Fibroblast of lung (primary cell): Measurements from ENCODE around the gene SLC66A2. TPM values are rescaled to one million over a fixed set of nuclear protein-coding genes. Genes with fewer than 3 reads are reported as not detected.
"Not testable (repeated sequence)": the region's sequence is repeated elsewhere in the genome, so short reads cannot be mapped to it uniquely, and the experiment has no call there.

Experiments
- DNase-seq, 2 donors: peaks; one replicate each; pipeline versions ENCODE4 v3.0.0 to v3.0.0-alpha.2; 2010; ENCODE audit warnings: low read depth in 2 of 2
- H2AFZ ChIP-seq: 2 replicates; pipeline ENCODE4 v1.5.1; 2012; ENCODE audit warnings: low read length, control low read depth, inconsistent platforms
- H3K27ac ChIP-seq: 2 replicates; pipeline ENCODE4 v1.5.1; 2011; ENCODE audit warnings: low read length, control low read depth; ENCODE audit not compliant: insufficient read depth
- H3K27me3 ChIP-seq: 2 replicates; pipeline ENCODE4 v1.5.1; 2011; ENCODE audit warnings: mild to moderate bottlenecking, low read length; ENCODE audit not compliant: control insufficient read depth, insufficient read depth
- H3K36me3 ChIP-seq: 2 replicates; pipeline ENCODE4 v1.5.1; 2011; ENCODE audit warnings: low read length; ENCODE audit not compliant: control insufficient read depth, insufficient read depth
- H3K4me1 ChIP-seq: 2 replicates; pipeline ENCODE4 v1.5.1; 2011; ENCODE audit warnings: low read length; ENCODE audit not compliant: control insufficient read depth, insufficient read depth; ENCODE audit errors: extremely low read depth
- H3K4me2 ChIP-seq: 2 replicates; pipeline ENCODE4 v1.5.1; 2011; ENCODE audit warnings: low read length, control low read depth; ENCODE audit not compliant: insufficient read depth; ENCODE audit errors: extremely low read depth
- H3K4me3 ChIP-seq, 4 experiments: fragments of 200-600 bp in 1 of 4; sonication (generic) in 1 of 4; replicated peaks in 1 of 4; 2 replicates each; pipeline ENCODE4 v1.5.1; 2011 to 2016; ENCODE audit warnings: low read length in 4 of 4, low read depth in 3 of 4, mild to moderate bottlenecking in 3 of 4, control low read depth in 2 of 4, inconsistent platforms in 1 of 4, mixed read lengths in 1 of 4; ENCODE audit not compliant: insufficient read depth in 1 of 4; ENCODE audit errors: control extremely low read depth in 1 of 4
- H3K79me2 ChIP-seq: 2 replicates; pipeline ENCODE4 v1.5.1; 2012; ENCODE audit warnings: mild to moderate bottlenecking, low read length, inconsistent platforms; ENCODE audit not compliant: control insufficient read depth, insufficient read depth
- H3K9ac ChIP-seq: 2 replicates; pipeline ENCODE4 v1.5.1; 2011; ENCODE audit warnings: mild to moderate bottlenecking, low read length, control low read depth; ENCODE audit not compliant: insufficient read depth
- H3K9me3 ChIP-seq: 2 replicates; pipeline ENCODE4 v1.5.1; 2012; ENCODE audit warnings: low read depth, low read length; ENCODE audit not compliant: control insufficient read depth, insufficient read depth
- H4K20me1 ChIP-seq: 2 replicates; pipeline ENCODE4 v1.5.1; 2011; ENCODE audit warnings: low read length; ENCODE audit not compliant: control insufficient read depth, insufficient read depth; ENCODE audit errors: extremely low read depth
- CTCF ChIP-seq, 2 donors: IDR thresholded peaks in 1 of 2; conservative IDR thresholded peaks in 1 of 2; 1 replicate in 1 of 2; 2 replicates in 1 of 2; pipeline ENCODE4 v1.5.1; 2011 to 2012; ENCODE audit warnings: low read length in 2 of 2, control low read depth in 1 of 2, inconsistent platforms in 1 of 2, low read depth in 1 of 2, mild to moderate bottlenecking in 1 of 2
- EZH2 ChIP-seq: IDR thresholded peaks from 2 replicates; pipeline ENCODE4 v1.5.1; 2012; ENCODE audit warnings: low read length, control low read depth, mild to moderate bottlenecking; ENCODE audit errors: missing control alignments
- polyA plus RNA-seq, 2 donors: library from polyadenylated mRNA; depleted of rRNA in 1 of 2; stranded (reverse) in 1 of 2; unstranded in 1 of 2; fragments of >200 nt; gene quantifications; 2 replicates each; pipeline ENCODE4 v1.2.1, GENCODE V29; 2011 to 2012; ENCODE audit warnings: missing spikeins in 1 of 2
- total RNA-seq: library from RNA; depleted of rRNA; stranded (reverse); fragments of >200 nt; gene quantifications from 2 replicates; pipeline ENCODE4 v1.2.1, GENCODE V29; 2014

The SLC66A2 gene
- total and polyA plus RNA-seq, 2 donors (not counting 1 experiment from before 2014, with no cell fraction given): 13.2 to 46.1 TPM

GRCh38 chr18:79960921-79961526 lies 9.6 kb upstream of the SLC66A2 start:
- TF ChIP-seq CTCF (conservative IDR thresholded peaks at IDR 0.05 in 1 of 2, IDR thresholded peaks at IDR 0.05 in 1 of 2; ENCODE audit: low read depth in 1 of 2, low read length in 2 of 2): no peak
- TF ChIP-seq EZH2: no peak
- H3K27me3 ChIP-seq: no peaks in the 10 kb centered on the region
- no peak overlapping the region for H3K27ac ChIP-seq
- no peaks in the 10 kb centered on the region for H3K36me3 ChIP-seq
- H4K20me1 ChIP-seq: no peaks in the 10 kb centered on the region
- peaks cover 7% of the 10 kb centered on the region for H3K4me1 ChIP-seq
- no peaks in the 10 kb centered on the region for H3K9me3 ChIP-seq
- H3K4me3 ChIP-seq: no peak overlapping the region
- no peak overlapping the region for H2AFZ ChIP-seq
- DNase-seq: no peak
- H3K9ac ChIP-seq: no peak overlapping the region
- H3K4me2 ChIP-seq: no peak overlapping the region
- H3K79me2 ChIP-seq: no peaks in the 10 kb centered on the region

GRCh38 chr18:79960161-79960801 lies 8.8 kb upstream of the SLC66A2 start:
- not testable (repeated sequence) for H3K36me3 ChIP-seq, H3K9me3 ChIP-seq, H3K4me1 ChIP-seq, H2AFZ ChIP-seq, H4K20me1 ChIP-seq, H3K79me2 ChIP-seq, H3K9ac ChIP-seq, H3K4me3 ChIP-seq, H3K27ac ChIP-seq, H3K4me2 ChIP-seq, H3K27me3 ChIP-seq
- DNase-seq: peak; percentile 49 to 80

- peaks cover 3% of the 10 kb centered on the region for H3K4me1 ChIP-seq
- H3K9me3 ChIP-seq: no peaks in the 10 kb centered on the region
- no peak for TF ChIP-seq CTCF (conservative IDR thresholded peaks at IDR 0.05 in 1 of 2, IDR thresholded peaks at IDR 0.05 in 1 of 2; ENCODE audit: low read depth in 1 of 2, low read length in 2 of 2)
- TF ChIP-seq EZH2: no peak
Measured at GRCh38 chr18:79958981-79959380, 7.5 kb upstream of the SLC66A2 start.

More at GRCh38 chr18:79958981-79959380, 7.5 kb upstream of the SLC66A2 start:
- H4K20me1 ChIP-seq: no peaks in the 10 kb centered on the region
- no peaks in the 10 kb centered on the region for H3K79me2 ChIP-seq
- H3K36me3 ChIP-seq: no peaks in the 10 kb centered on the region
- H3K9ac ChIP-seq: no peak overlapping the region
- H3K27ac ChIP-seq: no peak overlapping the region
- H3K4me3 ChIP-seq: no peak overlapping the region
- H3K27me3 ChIP-seq: no peaks in the 10 kb centered on the region
- no peak for DNase-seq
- no peak overlapping the region for H2AFZ ChIP-seq
- no peak overlapping the region for H3K4me2 ChIP-seq
